Psoas muscle (tissue), 8 donors: ENCODE data around the gene AHNAK2. TPM values are rescaled to one million over a fixed set of nuclear protein-coding genes. Genes with fewer than 3 reads are reported as not detected.

ENCODE experiments used
- ATAC-seq, 4 donors: fragments of 200-7000 bp; cut with Tn5 transposase; one replicate each; pipeline ENCODE4 v1.9.1; 2020; ENCODE audit warnings: moderate library complexity in 3 of 4, mild to moderate bottlenecking in 2 of 4
- DNase-seq, 2 donors: peaks; one replicate each; pipeline ENCODE4 v3.0.0-alpha.2; 2020
- H3K27ac ChIP-seq: fragments of 200-600 bp; one replicate; pipeline ENCODE4 v1.8.0; 2022
- H3K27me3 ChIP-seq, 3 donors: fragments of 200-600 bp in 1 of 3; one replicate each; pipeline versions ENCODE4 v1.6.1 to v1.8.0; 2013 to 2022; ENCODE audit warnings: low read length in 2 of 3, mild to moderate bottlenecking in 2 of 3, moderate library complexity in 1 of 3; ENCODE audit not compliant: insufficient read depth in 3 of 3
- H3K36me3 ChIP-seq, 2 donors: fragments of 200-600 bp in 1 of 2; one replicate each; pipeline versions ENCODE4 v1.6.1 to v1.8.0; 2013 to 2022; ENCODE audit warnings: low read depth in 1 of 2, mild to moderate bottlenecking in 1 of 2, moderate library complexity in 1 of 2; ENCODE audit not compliant: insufficient read depth in 1 of 2
- H3K4me1 ChIP-seq: fragments of 200-600 bp; one replicate; pipeline ENCODE4 v1.8.0; 2022
- H3K4me3 ChIP-seq: fragments of 200-600 bp; one replicate; pipeline ENCODE4 v1.8.0; 2022; ENCODE audit warnings: mild to moderate bottlenecking
- H3K9me3 ChIP-seq: fragments of 200-600 bp; one replicate; pipeline ENCODE4 v1.8.0; 2022
- WGBS, 3 donors: extraction: QIAGEN DNeasy Blood & Tissue Kit; methylation state at CpG; one replicate each; pipeline versions ENCODE4 v1.1.6 to v1.1.7; 2013; 5-methylcytosine and 5-hydroxymethylcytosine counted together
- intact Hi-C, 2 donors: fragments of 100-400 bp; cut with DNase I; formaldehyde crosslinking; loops; one replicate each; pipeline versions ENCODE4 v1.11.0 to v1.14.2; 2022
- polyA plus RNA-seq, 3 donors: library from polyadenylated mRNA; stranded (reverse); fragments of 200-250 nt; gene quantifications; one replicate each; pipeline ENCODE4 v1.2.3, GENCODE V29; 2013
- total RNA-seq, 4 donors: library from RNA; stranded (reverse); fragmentation: NEBNext Ultra II Directional in 2 of 4; extraction: Animal tissue kit (Norgen Biotek cat#: 25700) in 2 of 4; gene quantifications; one replicate each; pipeline versions ENCODE4 v1.2.1 to v1.2.4, GENCODE V29; 2021 to 2023
- TF ChIP-seq, protein P1 (sequence below): fragments of 200-600 bp; IDR thresholded peaks from one replicate; pipeline ENCODE4 v1.8.0; 2022; ENCODE audit warnings: antibody characterized with exemption
- donor health status: healthy with polysubstance abuse.
- donor health status: DM: no; HTN: no; CAD: no; lungs with moderate emphysema.
- donor health status: Bipolar disorder and iron deficiency.
- donor health status: healthy.
- donor health status: DM: yes; HTN: yes; CAD: no.
- donor health status: DM: no; HTN: no; CAD: no.
- donor health status: DM: no; HTN: no; CAD: no.
- donor health status: DM: yes; HTN: yes; CAD: no.

The AHNAK2 gene
- total and polyA plus RNA-seq, 7 donors = 0.69 to 4.7 (median 2.0) TPM

DNA sequence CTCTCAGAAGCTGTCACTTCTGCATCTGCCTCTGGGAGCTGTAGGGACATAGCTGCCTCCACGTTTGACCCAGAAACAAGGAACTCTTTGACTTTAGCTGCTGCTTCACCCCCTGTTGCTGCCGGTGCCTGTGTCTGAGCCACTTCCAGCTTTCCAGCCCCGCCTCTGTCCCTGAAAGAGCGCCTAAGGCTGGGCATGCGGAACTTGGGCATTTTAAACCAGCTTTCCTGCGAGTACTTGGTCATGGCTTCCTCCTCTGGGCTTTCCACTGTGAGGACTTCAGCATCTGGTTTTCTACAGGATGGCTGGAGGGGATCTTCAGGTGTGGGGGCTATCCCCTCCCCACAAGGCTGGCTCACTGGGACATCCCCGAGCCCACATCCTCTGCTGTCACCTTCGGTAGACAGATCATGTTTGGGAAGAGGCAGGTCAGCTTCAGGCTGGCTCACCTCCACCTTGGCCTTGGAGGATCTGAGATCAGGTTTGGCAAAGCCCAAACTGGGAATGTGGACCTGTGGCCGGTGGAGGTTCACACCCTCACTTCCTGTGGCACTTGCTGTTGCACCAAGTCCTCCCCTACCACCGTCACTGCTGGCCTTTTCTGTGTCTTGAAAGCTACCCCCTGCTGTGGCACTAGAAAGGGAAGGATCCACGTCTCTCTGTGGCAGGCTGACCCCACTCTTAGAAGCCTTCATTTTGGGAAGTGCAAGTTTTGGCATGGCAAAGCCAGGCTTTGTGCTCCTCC lies 38.3 kb downstream of the AHNAK2 start:
- intact Hi-C loops = no loop called here
- DNase-seq = no peak
- Histone ChIP-seq H3K27ac (no peak overlapping the region), H3K4me1 (no peaks in the 10 kb centered on the region), H3K9me3 (no peaks in the 10 kb centered on the region), H3K36me3 (no peaks in the 10 kb centered on the region), H3K27me3 (peaks cover 0 to 32% (median 4%) of the 10 kb centered on the region in 3 donors), H3K4me3 (no peak overlapping the region)
- TF ChIP-seq, protein P1, sequence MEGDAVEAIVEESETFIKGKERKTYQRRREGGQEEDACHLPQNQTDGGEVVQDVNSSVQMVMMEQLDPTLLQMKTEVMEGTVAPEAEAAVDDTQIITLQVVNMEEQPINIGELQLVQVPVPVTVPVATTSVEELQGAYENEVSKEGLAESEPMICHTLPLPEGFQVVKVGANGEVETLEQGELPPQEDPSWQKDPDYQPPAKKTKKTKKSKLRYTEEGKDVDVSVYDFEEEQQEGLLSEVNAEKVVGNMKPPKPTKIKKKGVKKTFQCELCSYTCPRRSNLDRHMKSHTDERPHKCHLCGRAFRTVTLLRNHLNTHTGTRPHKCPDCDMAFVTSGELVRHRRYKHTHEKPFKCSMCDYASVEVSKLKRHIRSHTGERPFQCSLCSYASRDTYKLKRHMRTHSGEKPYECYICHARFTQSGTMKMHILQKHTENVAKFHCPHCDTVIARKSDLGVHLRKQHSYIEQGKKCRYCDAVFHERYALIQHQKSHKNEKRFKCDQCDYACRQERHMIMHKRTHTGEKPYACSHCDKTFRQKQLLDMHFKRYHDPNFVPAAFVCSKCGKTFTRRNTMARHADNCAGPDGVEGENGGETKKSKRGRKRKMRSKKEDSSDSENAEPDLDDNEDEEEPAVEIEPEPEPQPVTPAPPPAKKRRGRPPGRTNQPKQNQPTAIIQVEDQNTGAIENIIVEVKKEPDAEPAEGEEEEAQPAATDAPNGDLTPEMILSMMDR = no peak
- no peak for ATAC-seq
- 56 to 64% (median 59%) methylated on average over 11 of the region's 11 CpGs for WGBS, 3 donors

DNA sequence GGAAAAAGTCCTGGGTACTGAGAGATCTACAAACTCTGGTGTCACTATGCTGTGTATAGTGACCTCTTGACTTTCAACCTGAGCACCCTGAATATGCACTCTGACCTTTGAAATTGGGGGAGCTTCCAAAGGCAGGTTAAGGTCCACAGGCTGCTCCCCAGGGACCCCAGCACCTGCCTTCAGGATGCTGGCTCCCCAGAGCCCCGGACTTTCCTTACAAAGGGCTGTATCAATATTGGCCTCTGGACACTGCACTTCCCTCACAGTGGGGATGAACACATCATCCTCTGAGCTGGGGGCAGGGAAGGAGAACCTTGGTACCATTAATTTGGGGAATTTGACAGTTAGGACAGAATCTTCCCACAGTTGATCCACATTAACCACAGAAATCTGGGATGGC lies 39.2 kb downstream of the AHNAK2 start:
- WGBS, 3 donors = 74 to 81% (median 78%) methylated on average over 1 of the region's 1 CpG
- ATAC-seq (no peak), DNase-seq (no peak)
- no peaks in the 10 kb centered on the region for H3K4me1 ChIP-seq
- H3K9me3 ChIP-seq = no peaks in the 10 kb centered on the region
- no peak overlapping the region for H3K4me3 ChIP-seq
- no peaks in the 10 kb centered on the region for H3K36me3 ChIP-seq
- intact Hi-C loops = no loop called here
- no peak overlapping the region for H3K27ac ChIP-seq
- TF ChIP-seq, protein P1 = no peak
- H3K27me3 ChIP-seq = peaks cover 0 to 40% (median 4%) of the 10 kb centered on the region in 3 donors

DNA sequence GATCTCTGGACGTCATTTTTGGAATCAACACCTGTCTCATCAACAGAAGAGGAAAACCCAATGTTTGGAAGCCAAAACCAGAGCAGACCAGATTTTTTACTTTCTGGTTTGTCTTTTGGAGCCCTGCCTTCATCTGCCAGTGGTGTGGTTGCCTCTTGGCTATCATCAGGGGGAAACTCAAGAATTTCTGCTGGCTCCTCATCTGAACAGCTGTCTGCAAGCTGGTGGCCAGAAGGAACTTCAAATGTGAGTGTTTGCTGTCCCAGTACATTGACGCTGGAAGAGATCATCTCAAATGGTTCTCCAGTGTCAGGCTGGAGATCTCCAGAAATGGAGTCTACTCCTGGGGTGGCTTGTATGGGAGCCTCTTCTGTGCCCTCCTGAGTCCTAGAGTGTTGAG lies 39.7 kb downstream of the AHNAK2 start:
- WGBS, 3 donors = 25 to 41% (median 31%) methylated on average over 2 of the region's 2 CpGs
- TF ChIP-seq, protein P1 = no peak
- ATAC-seq = no peak

DNA sequence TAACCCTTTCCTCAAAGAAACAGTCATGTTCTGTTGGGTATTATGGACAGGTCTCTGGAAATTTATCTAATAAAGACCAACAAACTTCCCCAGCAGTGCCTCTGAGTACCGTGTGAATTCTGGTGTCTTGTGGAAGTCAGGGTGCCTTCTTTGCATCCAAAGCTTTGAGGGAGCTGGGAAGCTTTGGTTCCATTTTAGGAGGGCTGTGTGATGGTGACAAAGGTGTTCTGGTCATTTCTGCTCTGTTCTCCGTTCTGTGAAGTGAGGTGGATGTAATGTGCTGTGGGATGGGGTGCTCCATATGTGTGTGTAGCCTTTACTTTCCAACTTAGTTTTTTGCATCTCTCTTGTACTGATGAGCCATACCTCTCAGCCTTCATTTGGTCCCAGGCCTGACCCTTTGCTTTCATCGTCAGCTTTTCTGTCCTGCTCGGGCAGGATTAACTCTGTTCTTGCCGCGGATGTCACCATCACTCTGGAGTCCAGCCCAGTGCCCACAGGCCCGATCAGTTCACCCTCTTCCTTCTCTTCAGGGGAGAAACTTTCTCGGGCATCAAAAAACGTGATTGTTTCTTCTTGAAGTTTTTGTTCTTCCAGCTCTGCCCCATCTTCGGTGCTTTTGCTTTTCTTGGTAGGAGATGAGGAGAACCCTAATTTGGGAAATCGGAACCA lies 40.3 kb downstream of the AHNAK2 start:
- H3K4me1 ChIP-seq = no peaks in the 10 kb centered on the region
- H3K27me3 ChIP-seq = peaks cover 0 to 46% (median 6%) of the 10 kb centered on the region in 3 donors
- ATAC-seq (no peak), DNase-seq (no peak)
- no peak overlapping the region for H3K27ac ChIP-seq
- WGBS, 3 donors = 49 to 58% (median 53%) methylated on average over 11 of the region's 11 CpGs
- TF ChIP-seq, protein P1 = no peak
- H3K36me3 ChIP-seq = no peaks in the 10 kb centered on the region
- H3K4me3 ChIP-seq = no peak overlapping the region
- intact Hi-C loops = no loop called here
- no peaks in the 10 kb centered on the region for H3K9me3 ChIP-seq

More for the DNA sequence above, 39.7 kb downstream of the AHNAK2 start:
- Histone ChIP-seq H3K27ac (no peak overlapping the region), H3K4me3 (no peak overlapping the region), H3K4me1 (no peaks in the 10 kb centered on the region), H3K9me3 (no peaks in the 10 kb centered on the region), H3K36me3 (no peaks in the 10 kb centered on the region), H3K27me3 (peaks cover 0 to 40% (median 4%) of the 10 kb centered on the region in 3 donors)
- DNase-seq = no peak
- intact Hi-C loops = no loop called here
